Chondrocyte (in vitro differentiated cells): ENCODE results near the gene C2. TPM values are rescaled to one million over a fixed set of nuclear protein-coding genes. Genes with fewer than 3 reads are reported as not detected.

Experiments used
- DNase-seq: peaks from one replicate; pipeline ENCODE4 v3.0.0; 2021; ENCODE audit warnings: mixed read lengths, low spot score
- H3K27ac Mint-ChIP-seq: one replicate; pipeline ENCODE4 v1.8.0; 2021; ENCODE audit warnings: mild to moderate bottlenecking, moderate library complexity, mixed read lengths; ENCODE audit not compliant: unreplicated experiment
- H3K27me3 Mint-ChIP-seq: 2 replicates; pipeline ENCODE4 v1.8.0; 2021; ENCODE audit warnings: low read depth, mixed read lengths
- H3K36me3 Mint-ChIP-seq: 2 replicates; pipeline ENCODE4 v1.8.0; 2021; ENCODE audit warnings: low read depth, mixed read lengths
- H3K4me1 Mint-ChIP-seq: 2 replicates; pipeline ENCODE4 v1.8.0; 2021; ENCODE audit warnings: low read depth, mild to moderate bottlenecking, mixed read lengths
- H3K4me3 Mint-ChIP-seq: one replicate; pipeline ENCODE4 v1.8.0; 2021; ENCODE audit warnings: mild to moderate bottlenecking, moderate library complexity, mixed read lengths; ENCODE audit not compliant: unreplicated experiment
- H3K9me3 Mint-ChIP-seq: 2 replicates; pipeline ENCODE4 v1.8.0; 2021; ENCODE audit warnings: low read depth, mixed read lengths
- CTCF ChIP-seq: fragments of 200-600 bp; sonication (generic); IDR thresholded peaks from 2 replicates; pipeline ENCODE4 v1.5.0; 2021; ENCODE audit warnings: antibody characterized with exemption, mild to moderate bottlenecking, moderate library complexity
- total RNA-seq: library from RNA; stranded (reverse); gene quantifications from 3 replicates; pipeline ENCODE4 v1.2.1, GENCODE V29; 2021

The C2 gene
- total RNA-seq, 1 donor from 2014 or later, result 0.52 TPM

- no peak overlapping the region for H3K4me3 Mint-ChIP-seq
- H3K27me3 Mint-ChIP-seq, result no peaks in the 10 kb centered on the region
- peaks cover 9% of the 10 kb centered on the region for H3K36me3 Mint-ChIP-seq
Measured at GRCh38 chr6:31948306-31948705, 20.8 kb downstream of the C2 start.

GRCh38 chr6:31948753-31949413, 21.4 kb downstream of the C2 start:
- DNase-seq, result no peak
- peaks cover 14% of the 10 kb centered on the region for H3K36me3 Mint-ChIP-seq
- no peak overlapping the region for H3K4me3 Mint-ChIP-seq
- H3K9me3 Mint-ChIP-seq, result no peaks in the 10 kb centered on the region
- peaks cover 17% of the 10 kb centered on the region for H3K4me1 Mint-ChIP-seq
- no peaks in the 10 kb centered on the region for H3K27me3 Mint-ChIP-seq
- H3K27ac Mint-ChIP-seq, result no peak overlapping the region
- no peak for TF ChIP-seq CTCF

More at GRCh38 chr6:31948306-31948705, 20.8 kb downstream of the C2 start:
- DNase-seq, result no peak
- Mint-ChIP-seq H3K4me1 (peaks cover 17% of the 10 kb centered on the region), H3K9me3 (no peaks in the 10 kb centered on the region), H3K27ac (no peak overlapping the region)
- no peak for TF ChIP-seq CTCF

GRCh38 chr6:31949926-31950548, 22.5 kb downstream of the C2 start:
- peaks cover 17% of the 10 kb centered on the region for H3K4me1 Mint-ChIP-seq
- no peak for TF ChIP-seq CTCF
- H3K27ac Mint-ChIP-seq, result peak overlapping the region; percentile 3
- H3K36me3 Mint-ChIP-seq, result peaks cover 23% of the 10 kb centered on the region
- H3K9me3 Mint-ChIP-seq, result no peaks in the 10 kb centered on the region
- no peak for DNase-seq
- no peaks in the 10 kb centered on the region for H3K27me3 Mint-ChIP-seq
- H3K4me3 Mint-ChIP-seq, result no peak overlapping the region

- no peak overlapping the region for H3K27ac Mint-ChIP-seq
Measured at GRCh38 chr6:31952140-31952805, 24.8 kb downstream of the C2 start.

More at GRCh38 chr6:31952140-31952805, 24.8 kb downstream of the C2 start:
- H3K4me1 Mint-ChIP-seq, result peaks cover 2% of the 10 kb centered on the region
- no peak for DNase-seq
- no peaks in the 10 kb centered on the region for H3K9me3 Mint-ChIP-seq
- no peaks in the 10 kb centered on the region for H3K27me3 Mint-ChIP-seq
- peak; percentile 89 for TF ChIP-seq CTCF
- H3K4me3 Mint-ChIP-seq, result no peak overlapping the region
- H3K36me3 Mint-ChIP-seq, result peaks cover 28% of the 10 kb centered on the region
